ENCODE measurements around the gene PHYKPL. TPM values are rescaled to one million over a fixed set of nuclear protein-coding genes. Genes with fewer than 3 reads are reported as not detected.

PHYKPL gene
- total and polyA plus RNA-seq, 2 donors (not counting 3 experiments of a cell fraction or from before 2014, with no cell fraction given), result 71.7 to 81.7 TPM

- Histone ChIP-seq H4K20me1 (replicated peaks; ENCODE audit: control insufficient read depth, extremely low read depth, insufficient read depth, low read length) (no peaks in the 10 kb centered on the region), H3K9me1 (replicated peaks; ENCODE audit: control insufficient read depth, extremely low read depth, insufficient read depth, low read length) (no peaks in the 10 kb centered on the region), H3K36me3 (ENCODE audit: control insufficient read depth in 2 of 2, extremely low read depth in 1 of 2, insufficient read depth in 2 of 2, low read length in 2 of 2) (no peaks in the 10 kb centered on the region), H3K9ac (replicated peaks; ENCODE audit: extremely low read depth, insufficient read depth, low read length) (no peak overlapping the region), H2AFZ (ENCODE audit: low read depth, low read length) (no peak overlapping the region), H3K79me2 (ENCODE audit: control insufficient read depth, insufficient read depth, low read length) (no peaks in the 10 kb centered on the region), H3K9me3 (replicated peaks; ENCODE audit: control insufficient read depth, insufficient read depth, low read length) (no peaks in the 10 kb centered on the region), H3K4me1 (ENCODE audit: control insufficient read depth, extremely low read depth, insufficient read depth, low read length) (no peaks in the 10 kb centered on the region), H3K27ac (ENCODE audit: insufficient read depth, low read depth, low read length) (no peak overlapping the region), H3K4me2 (ENCODE audit: insufficient read depth, low read length) (no peak overlapping the region), H3K4me3 (replicated peaks in 1 of 3; ENCODE audit: insufficient read depth in 1 of 3, low read depth in 1 of 3, low read length in 3 of 3) (no peak overlapping the region), H3K27me3 (ENCODE audit: control insufficient read depth in 2 of 2, insufficient read depth in 2 of 2, low read length in 2 of 2) (no peaks in the 10 kb centered on the region)
- ChIA-PET CTCF (no interaction called here), POLR2A (no interaction called here)
- no TSS peak for BruUV-seq (replicated peaks)
- intact Hi-C loops (cut with micrococcal nuclease) (no loop called here), dilution Hi-C loops (cut with MboI; ENCODE audit: extremely low pct_ligation_motif_present, low sequenced_read_pairs) (no loop called here)
- FAIRE-seq (no peak), DNase-seq (ENCODE audit: low read depth, low spot score) (no peak)
- TF ChIP-seq, protein P1, sequence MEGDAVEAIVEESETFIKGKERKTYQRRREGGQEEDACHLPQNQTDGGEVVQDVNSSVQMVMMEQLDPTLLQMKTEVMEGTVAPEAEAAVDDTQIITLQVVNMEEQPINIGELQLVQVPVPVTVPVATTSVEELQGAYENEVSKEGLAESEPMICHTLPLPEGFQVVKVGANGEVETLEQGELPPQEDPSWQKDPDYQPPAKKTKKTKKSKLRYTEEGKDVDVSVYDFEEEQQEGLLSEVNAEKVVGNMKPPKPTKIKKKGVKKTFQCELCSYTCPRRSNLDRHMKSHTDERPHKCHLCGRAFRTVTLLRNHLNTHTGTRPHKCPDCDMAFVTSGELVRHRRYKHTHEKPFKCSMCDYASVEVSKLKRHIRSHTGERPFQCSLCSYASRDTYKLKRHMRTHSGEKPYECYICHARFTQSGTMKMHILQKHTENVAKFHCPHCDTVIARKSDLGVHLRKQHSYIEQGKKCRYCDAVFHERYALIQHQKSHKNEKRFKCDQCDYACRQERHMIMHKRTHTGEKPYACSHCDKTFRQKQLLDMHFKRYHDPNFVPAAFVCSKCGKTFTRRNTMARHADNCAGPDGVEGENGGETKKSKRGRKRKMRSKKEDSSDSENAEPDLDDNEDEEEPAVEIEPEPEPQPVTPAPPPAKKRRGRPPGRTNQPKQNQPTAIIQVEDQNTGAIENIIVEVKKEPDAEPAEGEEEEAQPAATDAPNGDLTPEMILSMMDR (IDR thresholded peaks at IDR 0.05; ENCODE audit: extremely low read depth in 1 of 2, insufficient read depth in 1 of 2, low read depth in 1 of 2, low read length in 2 of 2), result no peak
- TF ChIP-seq POLR2AphosphoS5 (IDR thresholded peaks at IDR 0.05; ENCODE audit: insufficient read depth, low read depth, low read length), result no peak
- TF ChIP-seq JUN (IDR thresholded peaks at IDR 0.05; ENCODE audit: borderline replicate concordance, insufficient read depth, insufficient read length, low read depth), result no peak
- TF ChIP-seq EZH2 (IDR thresholded peaks at IDR 0.05; ENCODE audit: borderline replicate concordance, low read depth, low read length, severe bottlenecking), result no peak
- TF ChIP-seq MYC (IDR thresholded peaks at IDR 0.05; ENCODE audit: low read depth, low read length), result no peak
- no peak for TF ChIP-seq FOS (IDR thresholded peaks at IDR 0.05; ENCODE audit: borderline replicate concordance, insufficient read depth, low read length)
- no peak for TF ChIP-seq POLR2A (IDR thresholded peaks at IDR 0.05; ENCODE audit: low read depth, low read length)
- TF ChIP-seq GATA2 (IDR thresholded peaks at IDR 0.05; ENCODE audit: insufficient read depth, insufficient read length, low read depth, low read length), result no peak
- TF ChIP-seq, protein P2, sequence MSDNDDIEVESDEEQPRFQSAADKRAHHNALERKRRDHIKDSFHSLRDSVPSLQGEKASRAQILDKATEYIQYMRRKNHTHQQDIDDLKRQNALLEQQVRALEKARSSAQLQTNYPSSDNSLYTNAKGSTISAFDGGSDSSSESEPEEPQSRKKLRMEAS (IDR thresholded peaks at IDR 0.05; ENCODE audit: insufficient read depth, insufficient read length), result no peak
Observed at GRCh38 chr5:178269499-178269898, 36.9 kb upstream of the PHYKPL start.
